Measurements from ENCODE around the gene PLCB1. TPM values are rescaled to one million over a fixed set of nuclear protein-coding genes. Genes with fewer than 3 reads are reported as not detected.

The PLCB1 gene
- total RNA-seq, 3 donors from 2014 or later: 7.2 to 50.7 (median 8.8) TPM

- H3K36me3 ChIP-seq (ENCODE audit: low read depth): no peaks in the 10 kb centered on the region
- intact Hi-C loops (cut with DNase I, micrococcal nuclease): no loop called here
- TF ChIP-seq CTCF (IDR thresholded peaks at IDR 0.05): no peak
- H3K4me3 ChIP-seq: no peak overlapping the region
- ATAC-seq: no peak
- H3K4me1 ChIP-seq (ENCODE audit: low read depth): peaks cover 4% of the 10 kb centered on the region
- DNase-seq: no peak
- no peaks in the 10 kb centered on the region for H3K9me3 ChIP-seq
Measured at GRCh38 chr20:8126841-8127378, 5.2 kb upstream of the PLCB1 start.

GRCh38 chr20:8127553-8128255 lies 4.4 kb upstream of the PLCB1 start:
- intact Hi-C loops (cut with DNase I, micrococcal nuclease): no loop called here
- Histone ChIP-seq H3K36me3 (ENCODE audit: low read depth) (no peaks in the 10 kb centered on the region), H3K4me1 (ENCODE audit: low read depth) (peaks cover 4% of the 10 kb centered on the region), H3K4me3 (no peak overlapping the region), H3K9me3 (no peaks in the 10 kb centered on the region)
- DNase-seq (no peak), ATAC-seq (no peak)
- no peak for TF ChIP-seq CTCF (IDR thresholded peaks at IDR 0.05)

- ATAC-seq (no peak), DNase-seq (no peak)
- Histone ChIP-seq H3K4me3 (no peak overlapping the region), H3K36me3 (ENCODE audit: low read depth) (no peaks in the 10 kb centered on the region), H3K4me1 (ENCODE audit: low read depth) (peaks cover 7% of the 10 kb centered on the region), H3K9me3 (no peaks in the 10 kb centered on the region)
- TF ChIP-seq CTCF (IDR thresholded peaks at IDR 0.05): no peak
- intact Hi-C loops (cut with DNase I, micrococcal nuclease): no loop called here
Measured at GRCh38 chr20:8128291-8129060, 3.6 kb upstream of the PLCB1 start.

- ATAC-seq (no peak), DNase-seq (no peak)
- no peaks in the 10 kb centered on the region for H3K36me3 ChIP-seq (ENCODE audit: low read depth)
- no peak overlapping the region for H3K4me3 ChIP-seq
- TF ChIP-seq CTCF (IDR thresholded peaks at IDR 0.05): no peak
- no peaks in the 10 kb centered on the region for H3K9me3 ChIP-seq
- intact Hi-C loops (cut with DNase I, micrococcal nuclease): no loop called here
- H3K4me1 ChIP-seq (ENCODE audit: low read depth): peaks cover 7% of the 10 kb centered on the region
Measured at GRCh38 chr20:8129211-8129976, 2.7 kb upstream of the PLCB1 start.

- intact Hi-C loops (cut with DNase I, micrococcal nuclease): loop anchor here in 1 of 2 donors (10.0 kb wide), 2 partner anchors 254 to 584 kb away; no protein-coding TSS in a partner anchor
Measured at GRCh38 chr20:8130840-8131526, 1.1 kb upstream of the PLCB1 start.

More at GRCh38 chr20:8130840-8131526, 1.1 kb upstream of the PLCB1 start:
- Histone ChIP-seq H3K4me1 (ENCODE audit: low read depth) (peaks cover 7% of the 10 kb centered on the region), H3K36me3 (ENCODE audit: low read depth) (no peaks in the 10 kb centered on the region), H3K4me3 (no peak overlapping the region), H3K9me3 (no peaks in the 10 kb centered on the region)
- no peak for DNase-seq
- ATAC-seq: no peak
- TF ChIP-seq CTCF (IDR thresholded peaks at IDR 0.05): no peak

Measured in mucosa of descending colon (tissue), 3 donors.